NCI-H2227 treated with DMSO at 0.1 percent for 48 hours (cell line): ENCODE data around the gene TET3.

ENCODE experiments used
- DNase-seq: peaks from one replicate; lab custom pipeline; 2025; lab: John Stamatoyannopoulos, UW

The TET3 gene

GRCh38 chr2:73987948-73988700, 3.4 kb downstream of the TET3 start:
- no peak for DNase-seq

- DNase-seq, result no peak
These were observed 5.3 kb downstream of the TET3 start for GRCh38 chr2:73989972-73990371.

DNA sequence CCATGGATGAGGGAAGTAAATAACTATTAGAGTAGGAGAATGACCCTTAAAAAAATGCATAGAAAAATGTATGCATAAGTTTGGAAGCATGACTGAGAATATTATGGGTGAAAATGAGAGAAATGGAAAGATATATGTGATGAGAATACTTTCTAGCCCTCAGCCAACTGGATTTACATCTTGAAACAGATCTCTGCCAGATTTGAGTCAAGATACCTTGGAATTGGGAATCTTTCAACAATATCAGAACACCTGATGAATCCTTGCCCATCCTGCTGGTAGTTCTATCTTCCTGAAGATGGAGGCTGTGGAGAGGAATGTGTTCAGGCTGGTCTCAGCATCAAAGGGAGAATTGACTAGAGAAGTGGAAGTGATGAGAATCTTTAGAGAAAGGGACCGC, 5.8 kb downstream of the TET3 start:
- no peak for DNase-seq

DNA sequence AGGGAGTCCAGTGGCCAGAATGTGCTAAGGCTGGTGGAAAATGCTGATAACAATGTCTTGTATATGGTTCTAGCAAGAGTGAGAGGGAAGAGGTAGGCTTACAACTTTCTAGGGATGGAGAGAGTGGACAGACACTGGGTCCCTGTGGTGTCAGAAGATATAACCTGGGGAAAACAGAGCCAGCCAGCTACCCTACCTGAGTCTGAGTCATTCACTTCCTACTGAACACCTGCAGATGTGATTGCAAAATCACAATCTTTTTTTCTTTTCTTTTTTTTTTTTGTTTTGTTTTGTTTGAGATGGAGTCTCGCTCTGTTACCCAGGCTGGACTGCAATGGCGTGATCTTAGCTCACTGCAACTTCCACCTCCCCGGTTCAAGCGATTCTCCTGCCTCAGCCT, 7.3 kb downstream of the TET3 start:
- no peak for DNase-seq

GRCh38 chr2:73993376-73993775, 8.7 kb downstream of the TET3 start:
- DNase-seq, result no peak

- no peak for DNase-seq
These were observed 9.1 kb downstream of the TET3 start for GRCh38 chr2:73993778-73994177.

DNA sequence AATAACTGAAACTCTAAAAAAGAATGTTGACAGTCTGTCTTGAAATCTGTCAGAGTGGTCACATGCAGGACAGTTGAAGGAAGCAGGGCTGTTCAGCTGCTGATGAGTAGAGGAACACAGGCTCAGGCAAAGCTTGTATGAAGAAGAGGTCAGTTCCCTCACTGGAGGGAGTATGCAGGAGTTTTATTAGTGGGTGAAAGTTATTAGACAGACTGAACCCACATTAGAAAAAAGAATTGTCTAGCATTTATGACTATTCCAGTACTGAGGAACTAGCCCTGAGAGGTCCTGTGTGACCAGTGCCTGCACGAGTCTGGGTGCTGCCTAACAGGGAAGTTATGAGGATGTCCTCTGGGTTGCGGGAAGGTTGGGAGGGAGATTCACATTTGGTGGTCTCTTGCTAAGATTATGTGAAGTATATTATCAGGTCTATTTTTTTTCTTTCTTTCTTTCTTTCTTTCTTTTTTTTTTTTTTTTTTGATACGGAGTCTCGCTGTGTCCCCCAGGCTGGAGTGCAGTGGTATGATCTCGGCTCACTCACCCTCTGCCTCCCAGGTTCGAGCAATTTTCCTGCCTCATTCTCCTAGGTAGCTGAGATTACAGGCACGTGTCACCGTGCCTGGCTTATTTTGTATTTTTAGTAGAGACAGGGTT, 9.6 kb downstream of the TET3 start:
- no peak for DNase-seq

DNA sequence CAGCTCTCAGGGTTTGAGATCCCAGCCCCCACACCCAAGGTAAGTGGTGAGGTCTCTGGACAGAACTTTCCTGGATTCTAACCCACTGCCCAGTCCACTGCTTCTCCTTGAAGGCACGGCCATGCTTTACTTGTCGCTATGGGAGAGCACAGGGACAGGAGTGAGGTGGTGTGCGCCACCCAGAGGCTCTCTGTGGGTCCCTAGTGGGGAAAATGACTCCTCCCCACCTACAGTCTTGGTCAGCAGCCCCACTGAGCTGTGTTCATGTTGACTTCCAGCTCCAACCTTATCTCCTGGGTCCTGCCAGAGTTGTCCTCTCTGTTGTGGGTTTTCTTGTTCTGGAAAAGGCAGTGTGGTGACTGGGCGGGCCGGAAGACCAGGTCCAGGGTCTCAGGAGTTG, 11.1 kb downstream of the TET3 start:
- DNase-seq, result no peak

- no peak for DNase-seq
These were observed 13.1 kb downstream of the TET3 start for GRCh38 chr2:73997813-73998212.

- peak; percentile 40 for DNase-seq
These were observed 13.7 kb downstream of the TET3 start for GRCh38 chr2:73998451-73998850.

- no peak for DNase-seq
These were observed 14.2 kb downstream of the TET3 start for GRCh38 chr2:73998933-73999332.

GRCh38 chr2:73999881-74000597, 15.3 kb downstream of the TET3 start:
- DNase-seq, result peak; percentile 40

GRCh38 chr2:74000666-74001065, 16.0 kb downstream of the TET3 start:
- DNase-seq, result no peak

GRCh38 chr2:74001121-74001520, 16.4 kb downstream of the TET3 start:
- no peak for DNase-seq

GRCh38 chr2:74001781-74002504, 17.2 kb downstream of the TET3 start:
- DNase-seq, result no peak

- peak; percentile 82 for DNase-seq
These were observed 18.1 kb downstream of the TET3 start for GRCh38 chr2:74002505-74003421.

GRCh38 chr2:74003494-74004211, 18.9 kb downstream of the TET3 start:
- no peak for DNase-seq

- no peak for DNase-seq
These were observed 19.8 kb downstream of the TET3 start for GRCh38 chr2:74004212-74005182.

DNA sequence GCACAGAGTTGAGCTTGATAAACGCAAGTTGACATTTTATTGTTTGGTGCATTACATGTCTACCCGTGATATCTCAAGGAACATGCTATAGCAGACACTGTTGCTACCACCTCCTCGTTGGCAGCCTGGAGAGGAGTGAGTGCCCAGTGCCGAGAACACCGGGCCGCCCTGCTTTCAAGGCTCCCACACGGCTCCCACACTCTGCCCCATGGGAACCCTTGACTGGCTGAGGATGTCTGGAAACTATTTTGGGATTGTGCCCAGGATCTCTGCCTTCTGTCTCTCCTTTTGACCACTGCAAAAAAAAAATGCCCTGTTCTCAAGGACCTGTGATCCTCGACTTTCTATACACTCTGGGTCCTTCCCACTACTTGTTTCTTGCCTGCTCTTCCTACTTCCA, 21.1 kb downstream of the TET3 start:
- DNase-seq, result no peak

GRCh38 chr2:74006459-74006858, 21.7 kb downstream of the TET3 start:
- DNase-seq, result no peak
